NB4 (cell line): ENCODE measurements around the gene COBL.

Experiments used
- DNase-seq: peaks from one replicate; pipeline ENCODE4 v3.0.0; 2010; ENCODE audit warnings: low read depth
- H3K4me3 ChIP-seq: one replicate; pipeline ENCODE4 v1.5.1; 2011; ENCODE audit warnings: mild to moderate bottlenecking, low read depth, low read length, moderate library complexity
- CTCF ChIP-seq: IDR thresholded peaks from one replicate; pipeline ENCODE4 v1.5.1; 2012; ENCODE audit warnings: low read depth, low read length
- MYC ChIP-seq: IDR thresholded peaks from 2 replicates; pipeline ENCODE4 v1.6.1; 2011; ENCODE audit warnings: low read depth, low read length
- POLR2A ChIP-seq: IDR thresholded peaks from 2 replicates; pipeline ENCODE4 v1.6.1; 2011; ENCODE audit warnings: mild to moderate bottlenecking; ENCODE audit not compliant: insufficient read length; ENCODE audit errors: extremely low read depth
- TF ChIP-seq, protein P1 (sequence below): IDR thresholded peaks from 2 replicates; pipeline ENCODE4 v1.6.1; 2011; ENCODE audit warnings: low read depth, low read length

Gene COBL

DNA sequence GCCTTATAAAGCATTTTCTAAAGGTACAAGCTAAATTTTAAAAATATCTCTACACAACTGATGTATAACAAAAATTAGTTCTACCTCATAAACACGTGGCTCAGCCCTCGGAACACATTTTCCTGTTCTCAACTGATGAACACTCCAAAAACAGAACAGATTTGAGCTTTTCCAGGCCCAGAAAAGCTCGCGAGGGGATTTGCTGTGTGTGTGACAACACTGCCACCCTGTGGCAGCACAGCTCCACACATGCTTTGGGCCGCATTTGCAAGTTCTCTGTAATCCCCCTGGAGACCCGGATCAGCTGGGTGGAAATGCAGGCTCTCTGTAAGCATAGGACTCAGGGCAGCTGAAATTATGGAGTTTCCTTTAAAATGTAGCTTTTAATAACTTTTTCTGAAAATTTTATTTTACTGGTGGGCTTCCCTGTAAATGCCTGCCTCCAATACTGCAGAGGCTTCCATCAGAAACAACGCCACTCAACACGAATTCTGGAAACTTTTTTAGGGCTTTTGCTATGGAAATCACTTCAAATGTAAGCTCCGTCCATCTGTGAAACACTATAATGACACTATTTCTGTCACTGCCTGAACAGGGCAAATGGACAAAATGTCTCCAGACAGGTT is 155.5 kb downstream of the COBL start:
- H3K4me3 ChIP-seq = no peak overlapping the region
- DNase-seq = peak; percentile 82
- TF ChIP-seq, protein P1, sequence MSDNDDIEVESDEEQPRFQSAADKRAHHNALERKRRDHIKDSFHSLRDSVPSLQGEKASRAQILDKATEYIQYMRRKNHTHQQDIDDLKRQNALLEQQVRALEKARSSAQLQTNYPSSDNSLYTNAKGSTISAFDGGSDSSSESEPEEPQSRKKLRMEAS = peak; percentile 93
- peak; percentile 78 for TF ChIP-seq MYC
- no peak for TF ChIP-seq POLR2A
- peak; percentile 98 for TF ChIP-seq CTCF

- no peak overlapping the region for H3K4me3 ChIP-seq
- no peak for DNase-seq
- no peak for TF ChIP-seq MYC
- TF ChIP-seq, protein P1 = no peak
Observed at GRCh38 chr7:51160411-51160810, 156.2 kb downstream of the COBL start.

- no peak overlapping the region for H3K4me3 ChIP-seq
- no peak for DNase-seq
- no peak for TF ChIP-seq CTCF
- TF ChIP-seq, protein P1 = no peak
- TF ChIP-seq MYC = no peak
- no peak for TF ChIP-seq POLR2A
Observed at GRCh38 chr7:51158742-51159445, 157.7 kb downstream of the COBL start.

DNA sequence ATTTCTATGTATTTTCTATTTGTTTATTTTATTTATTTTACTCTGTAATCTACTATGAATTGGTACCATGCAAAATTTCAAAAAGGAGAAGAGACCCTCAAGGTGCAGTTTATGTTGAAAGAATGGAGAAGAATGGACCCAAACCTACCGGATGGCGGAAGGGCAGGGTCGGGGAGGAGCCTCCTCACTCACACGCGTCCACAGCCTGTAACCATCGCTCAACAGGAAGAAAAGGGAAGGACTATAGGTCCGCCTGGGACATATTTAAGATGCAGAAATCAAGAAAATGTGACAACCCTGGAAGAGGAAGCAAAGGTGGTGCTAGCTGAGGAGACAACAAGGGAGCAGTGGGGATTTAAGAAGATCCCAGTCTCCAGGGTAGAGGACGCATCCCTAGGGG is 158.4 kb downstream of the COBL start:
- no peak for DNase-seq
- H3K4me3 ChIP-seq = no peak overlapping the region
- no peak for TF ChIP-seq POLR2A

- no peak for DNase-seq
- H3K4me3 ChIP-seq = no peak overlapping the region
- TF ChIP-seq CTCF (no peak), POLR2A (no peak), MYC (no peak)
- TF ChIP-seq, protein P1 = no peak
Observed at GRCh38 chr7:51154201-51154600, 162.4 kb downstream of the COBL start.

GRCh38 chr7:51152706-51153200 is 163.9 kb downstream of the COBL start:
- no peak for DNase-seq
- no peak for TF ChIP-seq MYC
- no peak for TF ChIP-seq CTCF
- TF ChIP-seq POLR2A = no peak
- TF ChIP-seq, protein P1 = no peak
- no peak overlapping the region for H3K4me3 ChIP-seq
